NB4 (cell line): ENCODE data around the gene LCNL1.

Experiments
- CTCF ChIP-seq: IDR thresholded peaks from one replicate; pipeline ENCODE4 v1.5.1; 2012; ENCODE audit warnings: low read depth, low read length
- MYC ChIP-seq: IDR thresholded peaks from 2 replicates; pipeline ENCODE4 v1.6.1; 2011; ENCODE audit warnings: low read depth, low read length
- POLR2A ChIP-seq: IDR thresholded peaks from 2 replicates; pipeline ENCODE4 v1.6.1; 2011; ENCODE audit warnings: mild to moderate bottlenecking; ENCODE audit not compliant: insufficient read length; ENCODE audit errors: extremely low read depth

- TF ChIP-seq POLR2A (no peak), CTCF (no peak), MYC (no peak)
These were observed 39.2 kb upstream of the LCNL1 start for GRCh38 chr9:136943291-136944211.
